Measurements from ENCODE around the gene PSMD13. TPM values are rescaled to one million over a fixed set of nuclear protein-coding genes. Genes with fewer than 3 reads are reported as not detected.

The PSMD13 gene
- total RNA-seq, 1 experiment from 2014 or later: 141 TPM

GRCh38 chr11:207863-208180, 29.0 kb upstream of the PSMD13 start:
- Histone ChIP-seq H3K4ac (ENCODE audit: low read depth, low read length) (no peak overlapping the region), H2BK20ac (ENCODE audit: low read depth, low read length, poor library complexity, severe bottlenecking) (no peak overlapping the region), H4K8ac (replicated peaks; ENCODE audit: insufficient read length, low read depth, low read length) (no peak overlapping the region), H2AK5ac (ENCODE audit: insufficient read length, low read length) (no peak overlapping the region), H3K56ac (ENCODE audit: insufficient read length, low read depth, low read length) (no peak overlapping the region), H4K20me1 (ENCODE audit: control insufficient read depth, insufficient read depth, insufficient read length) (no peaks in the 10 kb centered on the region), H2AFZ (ENCODE audit: low read length) (no peak overlapping the region), H4K91ac (ENCODE audit: insufficient read length, low read depth, low read length) (no peak overlapping the region), H3K79me2 (ENCODE audit: insufficient read depth, low read length) (no peaks in the 10 kb centered on the region; the same call in 1 of the 2 replicates), H3K23me2 (ENCODE audit: insufficient read length, low read depth, low read length, poor library complexity, severe bottlenecking) (peaks cover 21% of the 10 kb centered on the region), H3K79me1 (ENCODE audit: insufficient read depth, low read depth, low read length, poor library complexity, severe bottlenecking) (peaks cover 5% of the 10 kb centered on the region), H3K9me3 (ENCODE audit: control insufficient read depth, low read depth, low read length) (no peaks in the 10 kb centered on the region), H3K27me3 (ENCODE audit: insufficient read depth, low read length) (no peaks in the 10 kb centered on the region), H2BK120ac (ENCODE audit: low read depth, low read length, poor library complexity, severe bottlenecking) (no peak overlapping the region), H3K18ac (ENCODE audit: insufficient read length, low read depth, low read length) (peak overlapping the region; percentile 32), H4K5ac (ENCODE audit: insufficient read length, low read depth, low read length) (no peak overlapping the region), H3K4me1 (ENCODE audit: insufficient read depth, low read length) (no peaks in the 10 kb centered on the region; the same call in 1 of the 2 replicates), H3T11ph (ENCODE audit: low read length) (no peak overlapping the region), H2BK12ac (ENCODE audit: insufficient read length, low read depth, low read length) (no peak overlapping the region), H2BK5ac (ENCODE audit: insufficient read length, low read length) (no peak overlapping the region), H3K4me2 (ENCODE audit: insufficient read depth, insufficient read length, low read length) (peak overlapping the region; percentile 80), H3K9ac (ENCODE audit: extremely low read depth, insufficient read length, low read length) (peak overlapping the region; percentile 71), H3K23ac (ENCODE audit: insufficient read length, low read depth, low read length) (no peak overlapping the region), H2BK15ac (ENCODE audit: low read depth, low read length) (no peak overlapping the region), H3K27ac (ENCODE audit: insufficient read length, low read depth, low read length) (peak overlapping the region; percentile 65), H3K14ac (ENCODE audit: insufficient read depth, low read length) (no peak overlapping the region)
- Mint-ChIP-seq H3K4me1 (peaks cover 5 to 17% of the 10 kb centered on the region in 2 experiments), H3K9me3 (no peaks in the 10 kb centered on the region; a peak in 1 of 5 replicates), H3K27me3 (ENCODE audit: low read depth) (no peaks in the 10 kb centered on the region; the same call in 1 of the 2 replicates), H3K27ac (peak overlapping the region; percentile 97 to 100 (median 98)), H3K4me3 (peak overlapping the region; percentile 93 to 97), H3K36me3 (ENCODE audit: insufficient read depth in 1 of 3, low read depth in 3 of 3) (peaks cover 28 to 67% (median 54%) of the 10 kb centered on the region in 3 experiments)
- WGBS (ENCODE audit: extremely low coverage, insufficient read length, low lambda C conversion rate): no CpG with 5 or more reads among the region's 27 CpGs
- no peak for TF ChIP-seq CTCF (conservative IDR thresholded peaks at IDR 0.05)
- DNase-seq: no peak

Measured in H9 (cell line).